GM23248 (cell line): ENCODE measurements around the gene SREK1.

Experiments
- EZH2 ChIP-seq: fragments of 200-600 bp; sonication (generic); IDR thresholded peaks from 2 replicates; pipeline ENCODE4 v1.6.1; 2018; ENCODE audit warnings: antibody characterized with exemption, mild to moderate bottlenecking; ENCODE audit not compliant: insufficient read depth, poor library complexity, severe bottlenecking
- EZH2phosphoT487 ChIP-seq: fragments of 200-600 bp; sonication (generic); IDR thresholded peaks from 2 replicates; pipeline ENCODE4 v1.6.1; 2018; ENCODE audit warnings: antibody characterized with exemption, moderate library complexity, mild to moderate bottlenecking, low read depth; ENCODE audit not compliant: insufficient read depth

DNA sequence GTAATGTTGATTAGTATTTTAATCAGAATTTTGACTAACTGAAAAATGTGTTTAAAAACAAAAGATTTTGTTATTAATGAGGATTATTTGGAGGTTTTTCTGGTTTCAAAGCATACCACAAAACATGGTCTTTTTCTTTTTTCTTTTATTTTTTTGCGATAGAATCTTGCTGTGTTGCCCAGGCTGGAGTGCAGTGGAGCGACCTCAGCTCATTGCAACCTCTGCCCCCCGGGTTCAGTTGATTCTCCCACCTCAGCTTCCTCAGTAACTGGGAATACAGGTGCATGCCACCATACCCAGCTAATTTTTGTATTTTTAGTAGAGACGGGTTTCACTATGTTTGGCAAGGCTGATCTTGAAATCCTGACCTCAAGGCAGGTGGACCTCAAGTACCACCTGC lies 24.1 kb downstream of the SREK1 start:
- TF ChIP-seq EZH2 (no peak), EZH2phosphoT487 (no peak)
